ENCODE results near the gene SLC7A14.

- TF ChIP-seq CTCF (conservative IDR thresholded peaks at IDR 0.05; ENCODE audit: low read depth, low read length) (no peak), EZH2 (IDR thresholded peaks at IDR 0.05; ENCODE audit: borderline replicate concordance, low read depth, low read length, poor library complexity, severe bottlenecking) (no peak)
These were observed 46.0 kb downstream of the SLC7A14 start for GRCh38 chr3:170539897-170540296.

Data from A673 (cell line).